Measurements from ENCODE around the gene THOC1.

THOC1 gene

DNA sequence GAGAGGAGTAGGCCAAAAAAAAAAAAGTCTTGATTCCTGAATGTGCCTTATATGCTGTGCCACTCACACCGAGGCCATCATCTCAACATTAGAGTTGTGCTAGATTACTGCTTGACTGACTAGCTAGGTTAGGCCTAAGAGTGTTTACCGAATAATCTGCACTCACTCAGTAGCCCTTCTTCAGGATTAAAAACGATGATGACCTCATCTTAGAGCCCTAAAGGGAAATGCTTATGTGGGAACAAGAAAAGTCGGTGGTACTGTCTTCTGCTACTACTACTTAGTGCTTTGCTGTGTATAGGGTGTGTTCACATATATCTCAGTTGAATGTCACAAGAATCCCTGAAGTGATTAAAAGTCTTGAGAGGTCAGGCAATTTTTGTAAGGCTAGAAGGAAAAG, 54.3 kb downstream of the THOC1 start:
- no peak for DNase-seq

DNA sequence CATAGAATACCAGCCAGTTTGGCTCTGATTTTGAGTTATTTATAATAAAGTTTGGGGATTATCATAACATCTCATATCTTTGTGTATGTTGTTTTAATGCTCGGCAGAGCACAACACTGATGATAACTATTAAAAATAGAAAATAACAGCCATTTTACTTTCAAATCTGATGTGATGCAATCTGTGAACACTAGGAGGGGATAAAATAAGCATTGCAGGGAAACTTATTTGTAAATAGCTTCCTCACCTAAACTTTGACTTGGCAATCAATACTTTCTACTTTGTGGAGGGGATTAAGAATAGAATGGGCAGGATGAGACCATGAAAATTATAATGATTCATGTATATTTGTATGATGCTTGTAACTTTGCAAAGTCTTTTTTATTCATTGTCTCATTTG, 55.1 kb downstream of the THOC1 start:
- DNase-seq = no peak

DNA sequence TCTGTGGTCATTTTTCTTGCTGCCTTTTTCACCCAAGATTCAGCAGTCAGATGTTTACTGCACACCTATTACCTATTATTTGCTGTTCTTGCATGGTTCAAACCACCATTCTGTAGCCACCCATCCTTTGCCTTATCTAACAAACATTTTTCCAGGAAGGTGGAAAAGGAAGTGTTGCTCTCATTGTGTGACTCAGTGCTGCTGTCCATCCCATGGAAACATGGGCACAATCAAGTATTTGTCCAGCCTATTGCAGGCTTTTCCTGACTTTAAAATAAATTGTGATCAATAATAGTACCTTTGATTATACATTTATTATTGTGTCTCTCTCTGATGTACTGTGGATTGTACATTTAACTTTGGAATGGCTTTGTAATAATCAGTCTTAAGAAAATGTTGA, 56.3 kb downstream of the THOC1 start:
- DNase-seq = no peak

DNA sequence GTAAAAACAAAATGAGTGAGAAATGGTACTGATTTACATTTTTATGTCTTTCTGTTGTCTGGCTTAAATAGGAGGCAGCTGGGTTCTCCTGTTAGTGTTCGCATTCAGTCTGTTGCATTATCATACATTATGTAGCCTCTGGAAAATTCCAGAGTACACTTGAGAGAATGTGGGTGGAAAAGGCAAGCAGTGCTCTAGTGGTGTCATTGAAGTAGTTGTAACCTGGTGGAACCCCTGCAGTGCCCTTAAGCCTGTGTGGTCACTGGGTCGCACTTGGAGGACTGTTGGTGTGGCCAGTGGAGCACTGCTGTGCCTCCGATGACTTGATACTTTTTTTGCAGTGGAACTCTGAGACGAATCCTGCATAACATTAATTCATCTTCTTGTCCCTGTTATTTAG, 57.1 kb downstream of the THOC1 start:
- DNase-seq = no peak

DNA sequence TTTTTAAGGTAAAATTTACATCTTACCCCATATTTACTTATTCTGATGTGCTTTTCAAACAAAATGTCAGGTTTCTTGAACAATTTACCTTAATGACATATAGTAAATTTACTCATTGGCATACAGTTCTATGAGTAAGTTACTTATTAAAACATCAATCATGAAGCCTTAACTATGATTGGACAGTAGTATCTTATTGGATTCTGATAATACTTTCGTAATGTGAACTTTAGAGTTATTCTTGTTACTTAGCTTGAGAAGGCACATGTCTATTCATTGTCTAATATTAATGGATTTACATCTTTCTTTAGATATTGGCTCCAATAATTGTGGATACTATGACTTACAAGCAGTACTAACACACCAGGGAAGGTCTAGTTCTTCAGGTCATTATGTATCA, 57.8 kb downstream of the THOC1 start:
- no peak for DNase-seq

DNA sequence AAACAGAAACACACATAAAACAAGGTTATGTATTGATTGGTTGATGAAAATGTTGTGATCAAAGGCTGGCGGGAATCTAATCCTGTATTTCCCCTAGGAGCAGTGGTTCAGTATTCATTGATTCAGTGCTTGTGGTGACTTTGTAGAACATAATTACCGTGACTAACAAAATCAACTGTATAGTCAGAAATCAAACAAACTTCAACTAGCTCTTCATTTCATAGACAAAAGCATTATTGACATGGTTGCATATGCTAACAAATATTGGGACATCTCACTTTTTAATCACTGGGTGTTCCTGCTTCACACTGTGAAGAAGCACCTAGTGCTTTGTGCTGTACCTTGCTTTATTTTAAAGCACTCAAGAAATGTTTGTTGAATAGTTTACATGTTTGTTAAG, 68.1 kb downstream of the THOC1 start:
- DNase-seq = no peak

DNA sequence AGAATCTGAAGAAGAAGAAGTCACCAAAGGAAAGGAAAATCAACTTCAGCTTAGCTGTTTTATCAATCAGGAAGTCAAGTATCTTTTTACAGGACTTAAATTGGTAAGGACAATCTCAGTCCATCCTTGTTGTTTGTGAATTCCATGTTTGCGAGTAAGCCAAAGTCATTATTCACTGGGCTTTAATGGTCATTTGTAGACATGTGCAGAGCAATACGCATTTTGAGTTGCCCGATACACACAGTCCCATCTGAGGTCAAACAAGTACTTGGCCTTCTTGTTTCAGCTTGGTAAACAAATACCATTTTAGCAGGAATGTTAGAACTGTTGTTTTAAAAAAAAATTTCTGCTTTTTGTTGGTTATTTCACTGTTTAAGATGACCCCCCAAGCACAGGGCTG, 68.6 kb downstream of the THOC1 start:
- no peak for DNase-seq

DNA sequence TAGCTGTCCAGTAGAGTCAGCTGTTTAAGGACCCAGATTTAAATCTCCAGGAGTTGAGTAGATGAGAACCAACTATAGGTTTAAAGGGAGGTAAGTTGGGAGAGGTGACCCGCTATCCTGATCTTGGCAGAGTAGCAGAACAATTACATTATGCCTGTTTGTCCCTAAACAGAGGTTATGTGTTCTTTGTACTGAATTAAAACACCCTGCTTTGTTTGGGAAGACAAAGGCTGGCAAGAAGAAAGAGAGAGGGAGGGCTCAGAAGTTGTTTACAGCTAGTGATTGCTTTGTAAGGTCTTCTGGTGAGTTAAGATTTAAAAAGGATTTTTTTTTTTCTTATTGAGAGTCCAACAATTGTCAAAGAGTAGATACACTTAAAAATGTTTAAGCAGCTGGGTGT, 72.2 kb downstream of the THOC1 start:
- DNase-seq = no peak

DNA sequence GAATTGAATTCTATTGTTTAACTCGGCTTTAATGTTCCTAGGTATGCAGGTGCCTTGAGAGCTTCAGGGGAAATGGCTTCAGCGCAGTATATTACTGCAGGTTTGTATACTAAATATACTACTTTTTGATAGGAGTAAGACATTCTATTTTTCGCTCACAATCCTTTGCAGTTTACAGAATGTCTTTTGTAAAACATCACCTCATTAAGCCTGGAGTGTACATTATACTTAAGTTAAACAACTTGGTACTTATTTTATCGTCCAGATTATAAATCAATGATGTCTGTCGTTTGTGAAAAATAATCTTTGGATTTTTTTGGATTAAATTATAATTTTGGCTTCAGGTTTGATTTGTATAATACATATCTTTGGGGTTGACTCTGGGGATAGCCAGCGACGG, 75.0 kb downstream of the THOC1 start:
- DNase-seq = no peak

DNA sequence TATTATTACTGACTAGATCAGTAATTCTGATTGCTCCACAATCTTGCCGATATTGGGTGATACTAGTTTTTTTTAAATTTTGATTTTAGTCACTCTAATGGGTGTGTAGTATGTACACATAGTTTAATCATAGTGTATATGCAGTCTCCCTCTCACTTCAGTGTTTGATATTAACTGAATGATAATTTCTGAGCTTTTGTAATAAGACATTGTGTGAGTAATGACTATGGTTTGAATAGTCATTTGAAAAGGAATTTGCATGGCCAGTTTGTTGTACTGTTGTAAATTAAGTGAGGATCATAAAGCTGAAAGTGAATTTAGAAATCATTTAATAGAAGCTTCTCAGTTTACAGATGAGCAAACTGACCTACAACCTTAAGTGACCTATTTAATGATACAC, 76.1 kb downstream of the THOC1 start:
- no peak for DNase-seq

DNA sequence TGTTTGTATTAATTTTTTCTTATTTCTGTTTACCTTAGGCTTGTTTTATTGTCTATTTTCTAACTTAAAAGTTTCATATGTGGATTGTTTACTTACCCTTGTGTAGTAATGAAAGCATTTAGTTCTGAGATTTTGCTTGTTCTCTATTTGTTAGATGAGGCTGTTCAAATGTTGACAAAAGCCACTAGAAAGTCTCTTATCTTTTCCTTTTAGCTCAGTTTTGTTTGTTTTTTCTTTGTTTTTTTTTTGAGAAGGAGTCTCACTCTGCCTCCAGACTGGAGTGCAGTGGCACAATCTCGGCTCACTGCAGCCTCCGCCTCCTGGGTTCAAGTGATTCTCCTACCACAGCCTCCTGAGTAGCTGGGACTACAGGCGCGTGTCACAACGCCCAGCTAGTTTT, 78.6 kb downstream of the THOC1 start:
- DNase-seq = no peak

DNA sequence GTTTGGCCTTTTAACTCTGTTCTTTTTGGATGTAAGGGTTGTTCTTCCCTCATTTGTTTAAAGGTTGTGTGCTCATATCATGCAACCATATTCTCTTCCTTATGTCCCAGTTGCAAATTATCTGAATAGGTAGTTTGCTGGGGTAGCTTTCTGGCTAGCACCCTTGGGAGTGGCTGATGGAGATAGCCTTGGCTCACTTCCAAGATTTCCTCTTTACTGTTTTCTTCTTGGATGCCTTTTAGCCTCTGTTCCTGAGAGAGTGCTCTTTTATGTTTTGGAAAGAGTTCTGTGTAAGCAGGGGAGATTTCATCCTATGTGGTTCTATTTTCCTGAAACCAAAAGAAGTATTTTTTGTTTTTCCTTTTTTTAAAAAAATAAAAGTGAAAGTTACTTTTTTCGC, 84.1 kb downstream of the THOC1 start:
- DNase-seq = peak; percentile 81

DNA sequence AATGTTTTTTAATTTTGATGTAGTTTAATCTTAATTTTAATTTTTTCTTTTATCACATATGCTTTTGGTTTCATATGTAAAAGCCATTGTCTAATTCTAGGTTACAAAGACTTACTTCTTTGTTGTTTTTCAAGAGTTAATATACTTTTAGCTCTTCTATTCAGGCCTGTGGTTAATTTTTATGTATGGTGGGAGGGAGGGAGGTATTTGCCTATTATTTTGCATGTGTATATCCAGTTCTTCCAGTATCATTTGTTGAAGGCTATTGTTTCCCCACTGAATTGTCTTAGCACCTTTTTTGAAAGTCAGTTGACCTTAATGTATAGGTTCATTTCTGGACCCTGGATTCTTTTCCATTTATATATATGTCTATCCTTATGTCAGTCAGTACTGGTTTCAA, 86.1 kb downstream of the THOC1 start:
- DNase-seq = no peak

DNA sequence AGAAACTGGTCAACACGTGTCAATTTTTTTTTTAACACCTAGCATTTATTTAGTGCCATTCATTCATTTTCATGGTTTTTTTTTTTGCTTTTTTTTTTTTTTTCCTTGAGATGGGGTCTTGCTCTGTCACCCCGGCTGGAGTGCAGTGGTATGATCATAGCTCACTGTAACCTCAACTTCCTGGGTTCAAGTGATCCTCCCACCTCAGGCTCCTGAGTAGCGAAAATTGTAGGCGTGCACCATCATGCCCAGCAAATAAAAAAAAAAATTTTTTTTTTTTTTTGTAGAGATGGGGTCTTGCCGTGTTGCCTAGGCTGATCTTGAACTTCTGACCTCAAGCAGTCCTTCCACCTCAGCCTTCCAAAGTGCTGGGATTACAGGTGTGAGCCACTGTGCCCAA, 88.3 kb downstream of the THOC1 start:
- peak; percentile 4 for DNase-seq

DNA sequence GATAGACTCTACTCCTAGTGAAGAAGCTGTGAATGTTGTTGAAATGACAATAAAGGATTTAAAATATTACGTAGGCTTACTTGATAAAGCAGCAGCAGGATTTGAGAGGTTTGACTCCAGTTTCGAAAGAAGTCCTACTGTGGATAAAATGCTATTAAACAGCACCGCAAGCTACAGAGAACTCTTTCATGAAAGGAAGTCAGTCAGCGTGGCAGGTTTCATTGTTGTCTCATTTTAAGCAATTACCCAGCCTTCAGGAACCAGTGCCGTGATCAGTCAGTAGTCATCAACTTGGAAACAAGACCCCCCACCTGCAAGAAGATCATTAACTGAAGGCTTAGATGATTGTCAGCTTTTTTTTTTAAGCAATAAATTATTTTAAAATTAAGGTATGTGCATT, 95.5 kb downstream of the THOC1 start:
- no peak for DNase-seq

Data from NCI-H2171 treated with DMSO at 0.1 percent for 48 hours (cell line).